ENCODE data around the gene VWA8.
"Not testable (repeated sequence)": the region's sequence is repeated elsewhere in the genome, so short reads cannot be mapped to it uniquely, and the experiment has no call there.

Gene VWA8

GRCh38 chr13:41571817-41572340 is 389.0 kb downstream of the VWA8 start:
- DNase-seq: not testable (repeated sequence)

DNA sequence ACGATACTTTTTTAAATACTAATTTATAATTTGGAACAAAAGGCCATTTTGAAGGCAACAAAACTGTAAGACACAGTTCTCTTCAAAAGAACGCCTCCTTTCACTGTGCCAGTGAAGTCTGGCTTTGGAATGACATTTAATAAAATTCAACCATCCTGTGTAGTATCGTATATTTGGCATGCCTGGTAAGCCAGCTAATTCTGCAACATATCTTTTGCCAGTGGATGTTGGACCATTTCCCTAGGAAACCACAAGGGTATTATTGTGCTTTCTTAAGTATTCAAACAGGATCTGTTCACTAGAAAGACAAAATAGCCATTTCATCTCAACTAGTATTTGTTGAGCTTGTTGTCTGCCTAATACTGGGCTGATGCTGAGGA is 391.9 kb downstream of the VWA8 start:
- DNase-seq: peak; percentile 65

DNA sequence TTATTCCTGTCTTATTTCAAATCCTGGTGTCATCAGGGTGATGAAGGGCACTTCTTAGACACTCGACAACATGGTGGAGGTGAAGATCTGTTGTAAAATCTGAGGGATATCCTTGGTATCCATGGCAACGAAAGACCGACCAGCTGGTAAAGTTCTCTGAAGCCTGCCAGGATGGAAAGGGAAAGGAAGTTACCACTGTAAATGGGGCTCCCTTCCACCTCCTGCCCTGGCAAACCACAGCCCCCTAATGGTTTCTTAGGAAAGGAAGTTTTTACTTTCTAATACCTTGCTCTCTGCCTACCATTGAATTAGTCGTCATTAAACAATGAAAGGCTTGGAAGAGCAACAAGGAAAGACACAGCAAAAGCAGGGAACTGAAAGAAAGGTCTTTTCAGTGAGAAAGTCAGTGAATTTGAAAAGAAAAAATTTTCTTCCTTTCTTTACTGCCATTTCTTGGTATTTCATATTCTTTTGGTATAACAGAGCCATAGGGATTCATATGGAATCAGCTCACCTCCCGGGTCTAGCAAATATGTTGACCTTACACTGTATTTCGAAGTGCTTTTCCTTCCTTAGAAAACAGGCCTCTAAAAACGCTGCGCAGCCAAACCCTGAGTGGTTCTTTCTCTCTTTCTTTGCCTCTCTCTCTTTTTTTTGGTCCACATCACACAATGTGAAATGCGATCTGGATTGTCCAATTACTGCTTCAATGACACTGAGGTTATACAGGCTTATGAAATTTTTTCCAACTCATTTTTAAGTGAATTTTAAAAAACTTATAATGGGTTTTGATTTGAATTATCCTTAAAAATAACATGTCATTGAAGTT is 392.6 kb downstream of the VWA8 start:
- DNase-seq: peak; percentile 69

GRCh38 chr13:41567363-41567762 is 393.5 kb downstream of the VWA8 start:
- no peak for DNase-seq

- no peak for DNase-seq
Measured at GRCh38 chr13:41565846-41566245, 395.1 kb downstream of the VWA8 start.

- peak; percentile 56 for DNase-seq
Measured at GRCh38 chr13:41565216-41565615, 395.7 kb downstream of the VWA8 start.

DNA sequence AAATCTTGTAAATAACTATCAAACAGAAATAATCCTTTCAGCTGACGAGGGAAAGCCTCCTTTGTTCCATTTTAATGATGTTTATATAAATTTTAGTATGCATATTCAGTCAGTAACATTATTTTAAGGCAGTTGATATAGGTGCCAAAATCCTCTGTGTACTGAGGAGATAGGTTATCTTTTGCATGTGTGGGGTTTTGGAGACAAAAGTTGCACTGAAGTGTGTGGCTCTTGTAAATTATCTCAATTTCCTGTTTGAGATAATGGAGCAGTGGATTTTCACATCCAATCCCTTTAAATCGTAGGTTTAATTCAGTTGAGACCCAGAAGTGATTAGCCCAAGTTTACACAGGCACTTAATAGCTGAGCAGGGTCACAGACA is 396.9 kb downstream of the VWA8 start:
- DNase-seq: no peak

DNA sequence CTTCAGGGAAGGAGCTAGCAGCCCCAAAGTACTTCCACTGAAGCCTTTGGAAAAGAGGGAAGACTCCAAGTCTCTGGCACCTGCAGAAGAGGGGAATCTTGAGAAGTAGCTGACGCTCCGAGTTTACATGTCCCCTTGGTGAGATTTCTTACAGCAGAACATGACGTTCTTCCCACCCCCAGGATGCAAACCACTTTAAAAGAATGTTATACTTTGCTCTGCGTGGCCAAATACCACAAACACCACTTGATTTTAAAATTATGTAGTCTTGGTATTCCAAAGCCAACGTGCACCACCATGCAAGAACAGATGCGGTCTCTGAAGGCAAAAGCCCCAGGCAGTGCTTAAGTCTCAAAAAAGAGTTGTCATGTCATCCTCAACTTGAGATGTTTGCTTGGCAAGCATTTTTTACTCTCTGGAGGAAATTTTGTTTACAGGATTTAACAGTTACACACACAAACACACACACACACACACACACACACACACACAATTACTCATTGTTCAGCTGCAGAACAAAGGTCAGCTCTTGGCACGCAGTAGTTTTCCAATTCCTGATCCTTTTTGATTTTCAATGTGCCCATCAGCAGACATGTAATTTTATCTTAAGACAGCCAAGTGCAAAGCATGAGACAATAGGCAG is 397.4 kb downstream of the VWA8 start:
- peak; percentile 62 for DNase-seq

GRCh38 chr13:41562541-41563178 is 398.2 kb downstream of the VWA8 start:
- DNase-seq: peak; percentile 71

DNA sequence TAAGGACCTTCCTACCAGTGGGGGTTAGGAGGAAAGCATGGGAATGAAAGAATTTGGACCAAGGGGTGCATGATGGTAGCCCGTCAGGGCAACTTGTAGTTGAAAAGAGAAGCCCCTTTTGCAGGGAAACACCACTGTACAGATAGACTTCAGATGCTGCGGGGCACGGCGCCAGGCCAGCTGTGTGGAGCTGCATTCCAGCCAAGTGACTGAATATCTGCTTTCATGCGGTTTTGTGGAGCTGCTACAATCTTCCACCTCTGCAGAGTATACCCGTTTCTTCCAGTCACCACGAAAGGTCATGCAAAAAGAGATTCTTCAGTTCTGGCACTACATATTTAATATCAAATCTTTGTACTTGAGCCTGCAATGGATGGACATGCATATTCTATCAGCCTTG is 398.8 kb downstream of the VWA8 start:
- DNase-seq: peak; percentile 93

- no peak for DNase-seq
Measured at GRCh38 chr13:41561170-41561569, 399.7 kb downstream of the VWA8 start.

DNA sequence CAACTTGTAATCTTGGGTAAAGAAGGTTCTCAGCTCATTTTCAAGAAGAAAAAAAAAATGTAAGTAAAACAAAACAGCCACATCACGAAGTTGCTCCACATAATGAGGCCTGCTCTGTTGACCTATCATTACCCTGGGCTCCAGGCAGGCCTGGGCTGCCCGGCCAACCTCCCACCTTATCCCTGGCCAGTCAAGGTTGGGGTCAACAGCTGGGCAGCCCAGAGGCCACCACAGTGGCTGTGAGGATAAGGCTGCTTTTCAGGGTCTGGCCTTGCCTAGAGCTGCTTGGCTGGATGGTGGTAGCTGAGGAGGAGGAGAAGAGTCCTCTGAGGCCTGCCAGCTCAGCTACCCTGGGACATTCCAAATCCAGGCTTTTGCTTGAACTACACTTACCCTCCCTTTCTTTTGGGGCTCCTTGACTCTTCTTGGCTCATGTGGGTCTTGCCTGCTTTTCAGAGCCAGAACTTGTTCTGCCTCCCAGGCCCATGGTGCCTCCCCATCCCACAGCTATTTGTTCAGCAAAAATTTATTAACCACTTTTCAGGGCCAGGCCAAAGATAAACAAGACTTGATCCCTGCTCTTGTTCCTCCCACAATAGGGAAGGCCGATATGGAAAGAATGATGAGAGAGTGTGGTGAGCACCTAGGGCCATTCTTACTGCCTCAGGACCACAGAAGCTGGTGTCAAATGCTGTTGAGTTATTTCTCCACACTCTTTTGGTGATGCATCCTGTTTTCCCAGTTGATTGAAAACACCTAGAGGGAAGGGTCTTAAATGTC is 401.9 kb downstream of the VWA8 start:
- DNase-seq: no peak

DNA sequence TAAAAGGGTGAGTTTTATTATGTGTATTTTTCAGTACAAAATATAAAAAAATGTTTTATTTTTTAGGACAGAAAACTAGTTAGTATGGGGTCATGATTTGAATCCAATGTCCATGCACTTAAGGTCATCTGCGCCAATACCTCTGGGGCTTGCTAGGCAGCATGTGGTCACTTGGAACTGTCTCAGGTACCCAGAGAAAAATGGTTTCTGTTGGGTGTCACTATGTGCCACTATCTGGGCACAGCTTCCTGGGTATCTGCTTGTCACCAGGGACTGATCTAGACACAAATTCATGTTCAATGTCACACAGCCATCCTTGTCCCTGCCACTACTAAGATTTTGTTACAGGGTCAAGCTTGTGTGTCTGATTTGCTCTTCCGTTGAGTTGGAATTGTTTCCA is 403.2 kb downstream of the VWA8 start:
- no peak for DNase-seq

GRCh38 chr13:41554626-41555386 is 406.1 kb downstream of the VWA8 start:
- DNase-seq: no peak

DNA sequence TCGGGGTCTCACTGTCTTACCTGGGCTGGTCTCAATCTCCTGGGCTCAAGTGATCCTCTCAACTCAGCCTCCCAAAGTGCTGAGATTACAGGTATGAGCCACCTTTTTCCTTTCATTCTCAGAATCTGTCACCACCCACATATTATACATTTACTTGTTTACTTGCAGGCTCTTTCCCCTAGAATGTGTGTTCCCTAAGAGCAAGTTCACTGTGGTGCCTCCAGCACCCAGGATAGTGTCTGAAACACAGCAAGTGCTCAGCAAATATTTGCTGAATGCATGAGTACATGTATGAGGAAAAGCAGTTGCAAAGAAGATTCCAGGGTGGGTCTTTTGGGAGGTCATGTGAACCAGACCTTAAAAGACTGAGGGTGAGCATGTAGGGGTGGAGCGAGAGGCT is 406.7 kb downstream of the VWA8 start:
- no peak for DNase-seq

DNA sequence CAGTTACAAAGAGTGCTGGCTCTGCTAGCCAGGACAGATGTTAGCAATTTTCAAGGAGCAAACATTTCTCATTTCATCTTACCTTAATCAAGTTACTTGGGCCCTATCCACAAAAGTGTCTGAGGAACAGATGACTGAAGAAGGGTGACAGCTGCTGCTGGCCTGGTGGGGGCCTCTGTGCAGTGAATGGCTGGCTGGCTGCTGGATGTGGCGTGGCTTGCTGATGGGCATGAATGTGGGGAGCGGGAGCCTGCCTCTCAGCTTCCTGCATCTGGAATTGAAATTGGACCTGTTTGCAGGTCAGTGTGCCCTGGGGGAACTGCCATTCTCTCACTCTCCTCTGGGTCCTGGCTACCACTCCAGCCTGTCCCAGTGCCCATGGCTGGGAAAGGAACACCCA is 408.9 kb downstream of the VWA8 start:
- DNase-seq: peak; percentile 14

GRCh38 chr13:41550276-41550675 is 410.6 kb downstream of the VWA8 start:
- no peak for DNase-seq

DNA sequence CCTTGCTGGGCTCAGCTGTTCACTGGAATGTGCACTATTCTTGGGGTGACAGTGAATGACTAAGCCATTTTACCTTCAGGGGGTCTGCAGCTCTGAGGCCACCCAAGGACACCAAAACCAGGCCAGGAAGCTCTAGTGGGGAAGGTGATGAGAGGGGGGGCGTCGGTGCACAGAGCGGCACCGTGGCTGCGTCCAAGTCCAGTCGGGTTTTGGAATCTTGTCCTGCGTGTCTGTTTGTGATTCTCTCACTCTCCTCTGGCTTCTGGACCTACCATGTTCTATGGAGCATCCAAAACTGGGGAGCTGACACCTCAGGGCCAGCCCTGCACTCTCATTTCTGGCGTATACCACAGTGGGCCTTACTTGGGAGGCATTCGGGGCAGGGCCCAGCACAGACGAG is 411.4 kb downstream of the VWA8 start:
- no peak for DNase-seq

DNA sequence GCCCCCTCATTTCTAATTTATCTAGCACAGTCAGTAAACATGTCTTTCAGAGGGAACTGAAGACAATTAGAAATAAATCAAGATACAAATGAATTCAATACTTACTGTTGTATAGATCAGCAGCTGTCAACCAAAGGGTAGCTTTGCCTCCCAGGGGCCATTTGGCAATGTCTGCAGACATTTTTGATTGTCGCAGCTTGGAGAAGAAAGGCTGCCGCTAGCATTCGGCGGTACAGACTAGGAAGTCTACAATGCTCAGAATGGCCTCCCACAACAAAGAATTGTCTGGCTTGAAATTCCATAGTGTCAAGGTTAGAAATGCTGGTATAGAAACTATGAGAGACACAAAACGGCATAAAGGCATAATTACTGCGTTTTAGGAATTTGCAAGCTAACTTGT is 412.0 kb downstream of the VWA8 start:
- peak; percentile 25 for DNase-seq

GRCh38 chr13:41548031-41548430 is 412.9 kb downstream of the VWA8 start:
- DNase-seq: peak; percentile 37

DNA sequence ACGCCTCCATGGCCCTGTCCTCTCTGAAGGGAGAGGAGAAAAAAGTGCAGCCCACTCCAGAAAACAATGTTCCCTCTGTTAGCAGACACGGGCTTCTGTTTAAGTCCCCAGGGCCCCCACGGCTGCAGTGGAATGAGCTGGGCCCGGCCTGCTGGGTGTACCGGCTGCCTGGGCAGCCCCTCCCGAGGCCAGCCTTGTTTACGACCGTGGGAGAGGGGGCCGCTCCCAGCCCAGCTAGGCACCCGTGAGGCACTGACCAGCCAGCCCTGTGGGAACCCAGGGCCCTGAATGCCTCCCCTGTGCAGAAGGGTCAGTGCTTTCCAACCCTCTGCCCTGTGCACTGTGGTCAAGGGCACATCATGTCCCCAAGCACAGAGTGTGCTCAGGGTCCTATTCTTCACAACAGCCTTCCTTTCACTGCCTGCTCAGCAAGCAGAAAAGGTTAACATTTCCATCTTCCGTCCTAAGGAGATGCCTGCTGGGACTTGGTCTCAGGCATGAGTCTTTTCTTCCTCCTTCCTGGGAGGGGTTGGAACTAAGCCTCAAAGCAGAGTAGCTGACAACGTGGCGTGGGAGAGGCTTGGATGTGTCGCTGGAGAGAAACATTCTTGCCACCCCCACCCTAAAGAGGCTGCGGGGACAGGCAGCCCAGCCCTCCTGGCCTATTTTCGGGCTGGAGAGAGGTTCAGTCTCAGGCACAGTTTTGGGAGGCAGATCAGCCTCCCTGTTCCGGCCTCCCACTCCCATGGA is 413.5 kb downstream of the VWA8 start:
- DNase-seq: peak; percentile 96

Measured in midbrain (tissue), 1 donor.